Purkinje cell (primary cell): ENCODE results near the gene ESYT3. TPM values are rescaled to one million over a fixed set of nuclear protein-coding genes. Genes with fewer than 3 reads are reported as not detected.

Experiments
- polyA plus RNA-seq: library from polyadenylated mRNA; unstranded; fragments of >200 nt; fragmentation: Nextera tagmentation; gene quantifications from 2 replicates; pipeline ENCODE4 v1.2.1, GENCODE V29; 2014

Gene ESYT3
- 5.1 and 12.4 TPM in 2 replicates for polyA plus RNA-seq

GRCh38 chr3:138434276-138434874, at the start of gene ESYT3:
Gene ESYT3 (plus strand): TSS chr3:138434616. CDS start chr3:138434799, 183 bp downstream.

Other genes starting within 250 kb of the ESYT3 start
- gene ARMC8, start 247.3 kb upstream of the ESYT3 start, polyA plus RNA-seq = 34.8 and 59.0 TPM in 2 replicates
- 5.3 and 6.2 TPM in 2 replicates for gene NME9, start 104.8 kb upstream of the ESYT3 start, polyA plus RNA-seq
- gene MRAS, start 86.0 kb upstream of the ESYT3 start, polyA plus RNA-seq = 22.5 and 24.3 TPM in 2 replicates
- 23.7 and 31.9 TPM in 2 replicates for gene CEP70, start 159.6 kb downstream of the ESYT3 start, polyA plus RNA-seq
- 26.4 and 27.6 TPM in 2 replicates for gene FAIM, start 174.2 kb downstream of the ESYT3 start, polyA plus RNA-seq